ENCODE data around the gene CCDC187. TPM values are rescaled to one million over a fixed set of nuclear protein-coding genes. Genes with fewer than 3 reads are reported as not detected.

Gene CCDC187
- polyA plus RNA-seq, 1 donor from 2014 or later = 0.15 TPM

GRCh38 chr9:136333486-136333885 lies 29.6 kb upstream of the CCDC187 start:
- peaks cover 11% of the 10 kb centered on the region for H3K27me3 Mint-ChIP-seq
- no peaks in the 10 kb centered on the region for H3K4me1 Mint-ChIP-seq
- H3K9me3 Mint-ChIP-seq = no peaks in the 10 kb centered on the region
- no peaks in the 10 kb centered on the region for H3K36me3 Mint-ChIP-seq
- H3K4me3 Mint-ChIP-seq = no peak overlapping the region
- no peak overlapping the region for H3K27ac Mint-ChIP-seq

DNA sequence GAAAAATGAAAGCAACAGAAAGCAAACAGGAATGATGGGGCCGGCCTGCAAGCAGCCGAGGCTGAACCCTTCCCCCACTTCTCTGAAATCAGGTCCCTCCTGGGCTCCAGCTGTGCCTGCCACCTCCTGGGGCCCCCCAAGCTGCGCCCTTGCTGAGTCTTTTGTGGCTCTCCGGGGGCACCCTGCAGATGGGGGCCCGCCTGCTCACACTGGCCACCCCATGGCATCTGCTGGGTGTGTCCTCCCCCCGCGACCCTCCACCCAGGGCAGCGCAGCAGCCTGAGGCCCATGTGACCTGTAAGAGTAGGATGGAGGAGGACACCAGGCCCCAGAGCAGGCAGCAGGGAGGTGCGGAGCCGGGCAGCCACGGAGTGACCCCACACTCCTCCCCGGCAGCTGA lies 29.2 kb upstream of the CCDC187 start:
- H3K27me3 Mint-ChIP-seq = peaks cover 12% of the 10 kb centered on the region
- H3K36me3 Mint-ChIP-seq = no peaks in the 10 kb centered on the region
- H3K9me3 Mint-ChIP-seq = no peaks in the 10 kb centered on the region
- H3K27ac Mint-ChIP-seq = no peak overlapping the region
- no peak overlapping the region for H3K4me3 Mint-ChIP-seq
- H3K4me1 Mint-ChIP-seq = no peaks in the 10 kb centered on the region

DNA sequence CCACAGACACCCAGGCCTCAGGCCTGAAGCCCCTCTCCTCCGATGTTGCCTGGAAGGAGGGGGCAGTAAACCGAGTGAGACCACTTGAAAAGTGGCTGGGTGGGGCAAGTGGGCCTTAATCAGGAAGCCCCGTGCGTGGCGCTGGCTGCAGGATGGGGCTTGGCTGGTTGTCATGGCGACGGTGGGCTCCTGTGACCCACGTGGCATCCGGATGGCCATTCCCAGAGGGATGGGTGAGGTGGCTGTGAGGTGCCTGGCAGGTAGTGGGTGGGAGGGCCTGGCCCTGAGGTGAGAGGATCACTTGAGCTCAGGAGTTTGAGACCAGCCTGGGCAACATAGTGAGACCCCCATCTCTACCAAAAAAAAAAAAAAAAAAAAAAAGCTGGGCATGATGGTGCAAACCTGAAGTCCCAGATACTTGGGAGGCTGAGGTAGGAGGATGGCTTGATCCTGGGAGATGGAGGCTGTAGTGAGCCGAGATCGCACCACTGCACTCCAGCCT lies 28.6 kb upstream of the CCDC187 start:
- H3K27ac Mint-ChIP-seq = no peak overlapping the region
- H3K36me3 Mint-ChIP-seq = no peaks in the 10 kb centered on the region
- peak overlapping the region in 1 of 4 donors; percentile 41 for H3K4me3 Mint-ChIP-seq
- H3K9me3 Mint-ChIP-seq = no peaks in the 10 kb centered on the region
- H3K27me3 Mint-ChIP-seq = peaks cover 12% of the 10 kb centered on the region
- no peaks in the 10 kb centered on the region for H3K4me1 Mint-ChIP-seq

- Mint-ChIP-seq H3K4me3 (no peak overlapping the region), H3K36me3 (no peaks in the 10 kb centered on the region), H3K9me3 (no peaks in the 10 kb centered on the region)
Measured at GRCh38 chr9:136331556-136332481, 27.9 kb upstream of the CCDC187 start.

GRCh38 chr9:136331030-136331429 lies 27.1 kb upstream of the CCDC187 start:
- peak overlapping the region in 1 of 3 donors; percentile 65 for H3K27ac Mint-ChIP-seq

More at GRCh38 chr9:136331556-136332481, 27.9 kb upstream of the CCDC187 start:
- Mint-ChIP-seq H3K4me1 (no peaks in the 10 kb centered on the region), H3K27ac (no peak overlapping the region), H3K27me3 (peaks cover 12% of the 10 kb centered on the region)

DNA sequence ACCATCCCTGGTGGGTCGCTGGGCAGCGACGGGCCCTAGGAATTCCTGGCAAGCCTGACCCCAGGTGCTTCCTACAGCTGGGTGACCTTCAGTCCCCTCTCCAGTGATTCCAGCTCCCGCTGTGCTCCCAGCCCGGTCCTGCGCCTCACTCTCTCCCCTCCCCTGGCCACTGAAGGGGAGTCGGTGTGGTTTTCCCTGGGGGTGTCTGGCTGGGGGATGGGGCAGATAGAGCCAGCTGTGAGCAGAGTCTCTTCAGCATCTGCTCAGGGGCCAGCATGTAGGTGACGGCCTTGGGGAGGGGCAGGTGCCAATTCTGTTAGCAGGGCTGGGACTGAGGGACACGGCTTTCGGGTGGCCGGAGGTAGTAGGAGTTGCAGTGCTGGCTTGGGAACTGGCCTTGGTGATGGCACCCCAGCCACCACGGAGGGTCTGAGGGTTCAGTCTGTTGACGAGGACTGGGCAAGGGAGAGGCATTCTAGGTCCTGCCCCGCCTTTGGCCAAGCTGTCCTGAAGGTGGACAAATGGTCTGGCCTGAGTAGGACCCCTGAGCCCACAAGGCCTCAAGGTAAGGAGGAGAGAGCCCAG lies 26.6 kb upstream of the CCDC187 start:
- no peaks in the 10 kb centered on the region for H3K9me3 Mint-ChIP-seq
- H3K27ac Mint-ChIP-seq = peak overlapping the region in 1 of 3 donors; percentile 65
- H3K4me1 Mint-ChIP-seq = no peaks in the 10 kb centered on the region
- peaks cover 12% of the 10 kb centered on the region for H3K27me3 Mint-ChIP-seq
- H3K36me3 Mint-ChIP-seq = no peaks in the 10 kb centered on the region
- no peak overlapping the region for H3K4me3 Mint-ChIP-seq

More at GRCh38 chr9:136331030-136331429, 27.1 kb upstream of the CCDC187 start:
- Mint-ChIP-seq H3K9me3 (no peaks in the 10 kb centered on the region), H3K4me1 (no peaks in the 10 kb centered on the region), H3K4me3 (no peak overlapping the region), H3K27me3 (peaks cover 12% of the 10 kb centered on the region), H3K36me3 (no peaks in the 10 kb centered on the region)

DNA sequence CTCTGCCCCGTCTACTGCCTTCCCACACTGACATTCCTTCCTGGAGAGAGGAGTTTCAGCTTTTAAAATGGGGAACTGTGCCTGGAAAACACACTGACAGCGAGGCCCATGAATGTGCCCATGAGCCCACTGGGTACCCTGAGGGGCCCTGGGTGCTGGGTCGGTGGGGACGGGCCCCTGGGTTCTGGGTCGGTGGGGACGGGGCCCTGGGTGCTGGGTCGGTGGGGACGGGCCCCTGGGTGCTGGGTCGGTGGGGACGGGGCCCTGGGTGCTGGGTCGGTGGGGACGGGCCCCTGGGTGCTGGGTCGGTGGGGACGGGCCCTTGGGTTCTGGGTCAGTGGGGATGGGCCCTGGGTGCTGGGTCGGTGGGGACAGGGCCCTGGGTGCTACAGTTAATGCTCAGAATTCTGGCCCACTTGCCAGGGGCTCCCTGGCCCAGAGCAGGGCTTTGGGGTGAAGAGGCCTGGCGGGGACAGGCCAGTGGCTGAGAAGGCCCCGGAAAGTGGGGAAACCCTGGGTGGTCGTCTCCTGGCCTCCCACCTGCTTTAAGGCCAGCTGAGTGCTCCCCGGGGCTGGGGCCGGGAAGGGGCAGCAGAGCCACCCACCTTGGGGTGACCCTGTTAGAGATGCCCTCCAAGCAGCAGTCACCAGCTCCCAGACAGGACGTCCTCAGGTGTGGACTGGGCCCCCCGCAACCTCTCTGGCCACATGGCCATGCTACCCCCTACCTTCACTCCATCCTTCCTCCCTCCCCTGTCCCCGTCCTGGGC lies 25.9 kb upstream of the CCDC187 start:
- Mint-ChIP-seq H3K27me3 (peaks cover 13% of the 10 kb centered on the region), H3K9me3 (no peaks in the 10 kb centered on the region), H3K4me3 (no peak overlapping the region)

GRCh38 chr9:136329211-136329627 lies 25.3 kb upstream of the CCDC187 start:
- Mint-ChIP-seq H3K4me3 (no peak overlapping the region), H3K4me1 (no peaks in the 10 kb centered on the region), H3K27me3 (peaks cover 13% of the 10 kb centered on the region), H3K27ac (no peak overlapping the region), H3K9me3 (no peaks in the 10 kb centered on the region), H3K36me3 (no peaks in the 10 kb centered on the region)

More for the DNA sequence above, 25.9 kb upstream of the CCDC187 start:
- Mint-ChIP-seq H3K36me3 (no peaks in the 10 kb centered on the region), H3K4me1 (no peaks in the 10 kb centered on the region), H3K27ac (no peak overlapping the region)

- H3K27me3 Mint-ChIP-seq = peaks cover 13% of the 10 kb centered on the region
- no peak overlapping the region for H3K27ac Mint-ChIP-seq
- H3K4me1 Mint-ChIP-seq = no peaks in the 10 kb centered on the region
- H3K4me3 Mint-ChIP-seq = peak overlapping the region in 2 of 4 donors; percentile 16 to 85
- H3K9me3 Mint-ChIP-seq = no peaks in the 10 kb centered on the region
- no peaks in the 10 kb centered on the region for H3K36me3 Mint-ChIP-seq
Measured at GRCh38 chr9:136328622-136329041, 24.7 kb upstream of the CCDC187 start.

DNA sequence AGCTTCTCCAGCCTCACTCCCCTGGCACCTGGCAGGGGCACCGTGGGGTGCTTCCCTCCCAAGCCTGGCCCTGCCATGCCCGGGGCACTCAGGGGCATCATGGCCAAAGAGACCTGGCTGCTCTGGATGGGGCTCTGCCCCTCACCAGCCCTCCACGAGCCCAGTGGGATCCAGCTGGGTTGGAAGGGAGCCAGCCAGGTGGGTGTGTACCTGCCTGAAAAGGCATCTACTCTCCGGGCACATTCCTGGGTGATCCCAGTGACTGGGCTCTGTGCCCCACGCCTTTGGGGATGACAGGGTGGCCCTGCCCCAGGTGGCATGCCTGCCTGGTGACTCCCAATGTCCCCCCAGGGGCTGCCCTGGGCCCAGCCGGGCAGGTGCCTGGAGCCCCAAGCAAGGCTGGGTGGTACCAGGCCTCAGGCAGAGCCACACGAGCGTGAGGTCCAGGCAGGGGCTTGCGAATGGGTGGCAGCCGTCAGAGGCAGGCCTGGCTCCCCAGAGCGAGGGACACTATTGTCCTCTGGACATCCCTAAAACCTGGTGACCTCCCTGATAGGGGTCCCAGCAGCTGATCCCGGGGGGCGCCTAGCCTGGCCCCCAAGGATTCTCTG lies 24.2 kb upstream of the CCDC187 start:
- Mint-ChIP-seq H3K27me3 (peaks cover 13% of the 10 kb centered on the region), H3K9me3 (no peaks in the 10 kb centered on the region), H3K4me1 (no peaks in the 10 kb centered on the region), H3K36me3 (no peaks in the 10 kb centered on the region), H3K27ac (no peak overlapping the region), H3K4me3 (peak overlapping the region in 1 of 4 donors; percentile 16)

DNA sequence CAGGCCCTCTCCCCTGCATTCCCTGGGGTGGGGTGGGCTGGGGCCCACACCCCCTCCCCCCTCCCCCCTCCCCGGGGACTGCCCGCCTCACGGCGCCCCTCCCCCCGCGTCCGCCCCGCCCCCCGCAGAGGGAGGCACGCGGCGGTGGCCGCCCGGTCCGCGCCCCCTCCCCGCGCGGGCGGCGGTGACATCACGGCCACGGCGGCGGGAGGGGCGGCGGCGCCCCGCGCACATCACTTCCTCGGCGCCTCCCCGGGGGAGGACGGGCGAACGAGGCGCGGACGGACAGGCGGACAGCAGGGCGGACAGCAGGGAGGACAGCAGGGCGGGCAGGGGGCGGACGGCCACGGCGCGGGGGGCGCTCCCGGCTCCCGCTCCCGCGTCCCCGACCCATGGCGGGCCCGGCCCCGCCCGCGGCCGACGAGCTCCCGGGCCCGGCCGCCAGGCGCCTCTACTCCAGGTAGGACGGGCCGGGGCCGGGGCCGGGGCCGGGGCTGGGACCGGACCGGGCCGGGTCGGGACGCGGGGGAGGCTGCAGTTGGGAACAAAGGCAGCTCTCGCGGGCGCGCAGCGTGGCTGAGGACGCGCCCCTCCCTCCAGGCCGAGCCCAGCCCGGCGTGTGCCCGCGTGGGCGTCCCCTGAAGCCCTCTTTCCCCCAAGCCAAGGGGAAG lies 23.5 kb upstream of the CCDC187 start, which contains the start of gene GPSM1:
Gene GPSM1, plus strand, starts transcription at position 236 of the 671 bp plus-strand sequence. Its CDS starts 157 bp downstream, at position 393.
- H3K27me3 Mint-ChIP-seq = peaks cover 12% of the 10 kb centered on the region
- no peak within 1 kb of the TSS for H3K27ac Mint-ChIP-seq
- peak within 1 kb of the TSS in 3 of 4 donors; percentile 47 to 63 (median 60) for H3K4me3 Mint-ChIP-seq
- no peaks in the 10 kb centered on the region for H3K9me3 Mint-ChIP-seq
- H3K36me3 Mint-ChIP-seq = no peaks in the 10 kb centered on the region
- H3K4me1 Mint-ChIP-seq = no peaks in the 10 kb centered on the region

DNA sequence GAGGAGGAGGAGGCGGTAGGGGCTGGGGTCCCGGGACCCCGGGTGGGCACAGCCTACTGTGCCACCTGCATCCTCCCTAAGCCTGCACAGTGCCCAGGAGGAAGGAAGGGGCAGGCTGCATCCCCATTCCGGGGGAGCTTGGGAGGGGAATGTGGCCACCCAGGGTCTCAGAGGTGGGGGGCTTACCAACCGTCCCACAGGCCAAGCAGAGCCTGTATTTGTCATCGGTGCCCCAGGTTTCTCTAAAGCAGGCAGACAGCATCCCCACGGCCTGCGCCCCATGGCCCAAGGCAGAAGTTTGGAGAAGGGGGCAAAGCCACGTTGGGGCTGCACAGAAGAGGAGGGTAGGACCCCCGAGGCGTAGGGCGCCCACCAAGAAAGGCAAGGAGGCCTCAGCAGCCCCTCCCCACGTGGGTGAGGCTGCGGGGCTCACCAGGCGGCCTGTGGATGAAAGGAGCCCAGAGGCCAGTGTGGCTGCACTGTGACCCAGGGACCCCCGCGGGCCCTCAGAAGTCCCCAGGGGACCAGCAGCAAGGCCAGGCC lies 22.9 kb upstream of the CCDC187 start:
- Mint-ChIP-seq H3K36me3 (no peaks in the 10 kb centered on the region), H3K27me3 (peaks cover 12% of the 10 kb centered on the region), H3K4me3 (peak overlapping the region in 3 of 4 donors; percentile 47 to 63 (median 60)), H3K4me1 (no peaks in the 10 kb centered on the region), H3K9me3 (no peaks in the 10 kb centered on the region), H3K27ac (no peak overlapping the region)

GRCh38 chr9:136326061-136326760 lies 22.3 kb upstream of the CCDC187 start:
- Mint-ChIP-seq H3K4me3 (peak overlapping the region in 1 of 4 donors; percentile 12), H3K36me3 (no peaks in the 10 kb centered on the region), H3K9me3 (no peaks in the 10 kb centered on the region), H3K4me1 (no peaks in the 10 kb centered on the region), H3K27ac (no peak overlapping the region), H3K27me3 (peaks cover 12% of the 10 kb centered on the region)
